GM06990 (cell line): ENCODE data around the gene ADAM22.

Experiments
- DNase-seq: peaks from one replicate; pipeline ENCODE4 v3.0.0-alpha.2; 2011; ENCODE audit not compliant: insufficient read length; ENCODE audit errors: extremely low read depth
- H3K27me3 ChIP-seq: replicated peaks from 2 replicates; pipeline ENCODE4 v1.6.0; 2011; ENCODE audit warnings: low read length; ENCODE audit not compliant: control insufficient read depth, insufficient read depth
- H3K36me3 ChIP-seq: 2 replicates; pipeline ENCODE4 v1.5.1; 2011; ENCODE audit warnings: low read length; ENCODE audit not compliant: control insufficient read depth, insufficient read depth
- H3K4me3 ChIP-seq: replicated peaks from 2 replicates; pipeline ENCODE4 v1.5.1; 2011; ENCODE audit warnings: low read depth, mild to moderate bottlenecking, control low read depth, low read length
- CTCF ChIP-seq: IDR thresholded peaks from 2 replicates; pipeline ENCODE4 v1.5.1; 2011; ENCODE audit warnings: low read length, control low read depth, mild to moderate bottlenecking, inconsistent platforms; ENCODE audit not compliant: insufficient read depth, poor library complexity, severe bottlenecking

ADAM22 gene

DNA sequence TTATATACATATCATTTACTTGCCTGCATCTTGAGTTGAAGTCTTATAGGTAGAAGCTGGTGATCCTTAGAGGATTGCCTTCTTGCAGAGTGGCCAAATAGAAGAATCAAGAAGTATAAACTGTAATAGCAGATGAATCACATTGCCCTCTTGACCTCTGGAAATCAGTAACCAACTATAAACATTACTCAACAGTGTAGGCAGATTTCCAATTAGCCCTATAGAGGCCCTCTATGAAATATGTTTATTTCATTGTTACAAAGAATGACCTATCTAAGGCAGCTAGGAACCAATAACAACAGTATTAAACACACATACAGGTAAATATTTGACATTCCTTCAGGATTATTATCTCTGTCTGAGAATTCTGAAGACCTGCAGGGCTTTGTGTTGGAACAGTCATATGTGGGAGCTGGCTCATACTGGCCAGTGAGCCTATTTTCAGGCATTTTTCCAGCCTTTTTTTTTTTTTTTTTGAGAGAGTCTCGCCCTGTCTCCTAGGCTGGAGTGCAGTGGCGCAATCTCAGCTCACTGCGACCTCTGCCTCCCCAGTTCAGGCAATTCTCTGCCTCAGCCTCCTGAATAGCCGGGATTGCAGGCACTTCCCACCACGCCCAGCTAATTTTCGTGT is 292.9 kb downstream of the ADAM22 start:
- no peak for TF ChIP-seq CTCF
- no peaks in the 10 kb centered on the region for H3K27me3 ChIP-seq
- no peaks in the 10 kb centered on the region for H3K36me3 ChIP-seq
- no peak overlapping the region for H3K4me3 ChIP-seq
- no peak for DNase-seq

DNA sequence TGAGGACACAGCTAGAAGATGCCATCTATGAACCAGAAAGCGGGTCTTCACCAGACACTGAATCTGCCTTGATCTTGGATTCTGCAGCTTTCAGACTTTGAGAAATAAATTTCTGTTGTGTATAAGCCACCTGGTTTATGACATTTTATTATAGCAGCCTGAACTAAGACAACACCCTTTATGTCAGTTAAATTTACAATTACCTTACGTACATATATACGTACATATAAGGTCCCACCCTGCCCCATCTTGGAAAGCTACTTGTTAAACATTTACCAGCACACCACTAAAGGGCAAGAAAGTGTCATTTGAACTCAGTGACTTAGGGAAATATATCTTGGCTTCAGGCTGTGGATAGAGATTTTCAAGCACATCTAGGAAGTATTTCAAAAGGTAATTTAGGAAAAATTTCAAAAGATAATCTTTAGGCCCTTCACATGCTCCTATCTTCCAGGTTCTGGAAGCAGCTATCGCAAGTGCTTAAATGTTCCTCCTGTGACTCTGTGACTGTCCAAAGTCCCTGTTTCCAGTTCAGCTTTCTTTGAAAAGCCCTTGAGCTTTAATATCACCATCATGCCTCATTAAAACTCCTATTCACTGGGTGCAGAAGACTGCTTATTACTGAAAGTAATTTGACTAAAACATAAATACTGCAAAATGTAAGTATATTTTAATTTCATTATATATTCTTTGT is 295.4 kb downstream of the ADAM22 start:
- Histone ChIP-seq H3K4me3 (no peak overlapping the region), H3K27me3 (no peaks in the 10 kb centered on the region), H3K36me3 (no peaks in the 10 kb centered on the region)
- TF ChIP-seq CTCF, result no peak
- DNase-seq, result no peak

DNA sequence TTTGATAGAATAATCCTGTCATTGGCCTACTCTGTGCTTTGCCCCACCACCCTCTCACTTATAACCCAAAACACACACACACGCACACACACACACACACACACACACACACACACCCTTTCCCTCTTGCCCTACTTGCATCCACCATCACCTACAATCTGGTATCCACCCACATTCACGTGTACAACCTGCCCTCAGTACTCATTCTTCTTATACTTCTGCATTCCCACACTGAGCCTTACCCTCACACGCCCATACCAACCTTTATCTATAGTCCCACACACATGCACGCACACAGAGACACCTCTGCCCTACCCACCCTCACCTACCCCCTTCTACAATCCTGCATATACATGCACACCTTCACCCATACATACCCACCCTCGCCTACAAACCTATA is 296.6 kb downstream of the ADAM22 start:
- TF ChIP-seq CTCF, result no peak
- H3K4me3 ChIP-seq, result no peak overlapping the region
- no peak for DNase-seq
- no peaks in the 10 kb centered on the region for H3K27me3 ChIP-seq
- no peaks in the 10 kb centered on the region for H3K36me3 ChIP-seq

GRCh38 chr7:88233828-88234227 is 299.8 kb downstream of the ADAM22 start:
- no peaks in the 10 kb centered on the region for H3K36me3 ChIP-seq
- H3K4me3 ChIP-seq, result no peak overlapping the region
- no peaks in the 10 kb centered on the region for H3K27me3 ChIP-seq
- DNase-seq, result no peak
- no peak for TF ChIP-seq CTCF

DNA sequence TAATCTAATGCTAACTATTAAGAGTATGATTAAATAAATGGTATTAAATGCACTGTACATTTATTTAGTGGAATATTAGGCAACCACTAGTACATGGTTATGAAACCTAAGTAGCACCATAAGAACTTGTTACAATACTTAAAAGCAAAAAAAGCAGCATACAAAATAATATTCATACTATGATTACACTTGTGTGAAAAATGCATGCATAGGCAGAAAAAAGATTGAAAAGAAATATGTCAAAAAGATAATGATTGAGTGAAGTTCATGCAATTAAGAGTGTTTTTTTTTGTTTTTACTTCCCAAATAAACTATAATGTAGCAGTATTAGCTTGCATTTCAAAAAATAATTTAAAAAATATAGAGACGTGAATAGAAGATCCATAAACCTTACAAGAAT is 305.8 kb downstream of the ADAM22 start:
- no peaks in the 10 kb centered on the region for H3K36me3 ChIP-seq
- TF ChIP-seq CTCF, result no peak
- no peaks in the 10 kb centered on the region for H3K27me3 ChIP-seq
- H3K4me3 ChIP-seq, result no peak overlapping the region
- DNase-seq, result no peak
